Activated T-cell treated with anti-CD3 and anti-CD28 coated beads, Interleukin-2, amount 50 U/mL, for 4 hours (primary cell): ENCODE data around the gene RAB14. TPM values are rescaled to one million over a fixed set of nuclear protein-coding genes. Genes with fewer than 3 reads are reported as not detected.

Experiments
- ATAC-seq, 2 donors: fragments of 200-7000 bp; cut with Tn5 transposase; one replicate each; pipeline ENCODE4 v1.10.0; 2021
- DNase-seq: peaks from one replicate; pipeline ENCODE4 v3.0.0-alpha.2; 2020
- H3K27me3 Mint-ChIP-seq: one replicate; pipeline ENCODE4 v1.8.0; 2021; ENCODE audit warnings: low read depth, mixed read lengths
- H3K36me3 Mint-ChIP-seq: one replicate; pipeline ENCODE4 v1.8.0; 2022; ENCODE audit warnings: mixed read lengths; ENCODE audit not compliant: insufficient read depth
- H3K4me1 Mint-ChIP-seq: one replicate; pipeline ENCODE4 v1.8.0; 2021; ENCODE audit warnings: low read depth, mixed read lengths
- H3K4me3 Mint-ChIP-seq: one replicate; pipeline ENCODE4 v1.8.0; 2021; ENCODE audit warnings: mild to moderate bottlenecking, moderate library complexity, mixed read lengths
- H3K9me3 Mint-ChIP-seq: one replicate; pipeline ENCODE4 v1.8.0; 2021; ENCODE audit warnings: mixed read lengths
- total RNA-seq, 3 donors: library from RNA; stranded (reverse); gene quantifications; one replicate each; pipeline ENCODE4 v1.2.1, GENCODE V29; 2021

RAB14 gene
- total RNA-seq, 3 donors from 2014 or later: 53.9 to 60.5 (median 59.6) TPM

DNA sequence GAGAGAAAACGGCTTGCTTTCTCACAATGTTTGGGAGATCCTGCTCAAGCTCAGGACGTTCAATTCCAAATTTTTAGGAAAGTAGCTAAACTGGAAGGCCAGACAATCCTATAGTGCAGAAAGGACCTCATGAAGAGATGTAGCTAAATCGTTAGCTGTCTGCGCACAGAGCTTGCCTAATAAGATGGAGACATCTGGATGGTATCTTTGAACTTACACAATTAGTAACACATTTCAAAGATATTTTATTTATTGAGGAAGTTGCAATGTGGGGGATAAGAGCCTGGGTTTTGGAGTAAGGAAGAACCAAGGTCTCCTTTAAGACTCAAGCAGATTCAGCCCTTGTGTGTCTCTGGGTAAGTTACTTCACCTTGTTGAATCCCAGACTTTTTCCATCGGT, 28.6 kb upstream of the RAB14 start:
- H3K27me3 Mint-ChIP-seq: no peaks in the 10 kb centered on the region
- ATAC-seq (no peak), DNase-seq (no peak)
- no peaks in the 10 kb centered on the region for H3K9me3 Mint-ChIP-seq
- H3K36me3 Mint-ChIP-seq: peaks cover 8% of the 10 kb centered on the region
- peaks cover 2% of the 10 kb centered on the region for H3K4me1 Mint-ChIP-seq
- H3K4me3 Mint-ChIP-seq: no peak overlapping the region

DNA sequence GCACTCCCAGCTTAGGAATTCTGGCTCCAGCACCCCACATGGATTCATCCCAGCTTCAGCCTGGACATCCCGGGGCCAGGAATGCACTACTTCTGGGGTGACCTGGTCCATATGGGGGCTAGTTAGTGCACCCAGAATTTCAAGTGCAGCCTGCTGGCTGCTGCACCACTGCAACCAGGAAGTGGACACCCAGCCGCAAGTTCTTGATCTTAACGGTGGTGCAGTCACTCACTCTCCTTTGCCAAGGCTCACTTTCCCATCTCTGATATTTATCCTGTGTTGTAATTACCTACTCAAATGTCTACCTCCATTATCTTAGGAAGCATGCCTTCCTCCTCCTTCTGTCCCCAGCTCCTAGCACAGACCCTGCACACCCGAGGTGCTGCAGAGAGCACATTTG, 26.2 kb upstream of the RAB14 start:
- H3K9me3 Mint-ChIP-seq: no peaks in the 10 kb centered on the region
- ATAC-seq (no peak), DNase-seq (no peak)
- no peak overlapping the region for H3K4me3 Mint-ChIP-seq
- H3K4me1 Mint-ChIP-seq: peaks cover 2% of the 10 kb centered on the region
- no peaks in the 10 kb centered on the region for H3K27me3 Mint-ChIP-seq
- peaks cover 8% of the 10 kb centered on the region for H3K36me3 Mint-ChIP-seq

DNA sequence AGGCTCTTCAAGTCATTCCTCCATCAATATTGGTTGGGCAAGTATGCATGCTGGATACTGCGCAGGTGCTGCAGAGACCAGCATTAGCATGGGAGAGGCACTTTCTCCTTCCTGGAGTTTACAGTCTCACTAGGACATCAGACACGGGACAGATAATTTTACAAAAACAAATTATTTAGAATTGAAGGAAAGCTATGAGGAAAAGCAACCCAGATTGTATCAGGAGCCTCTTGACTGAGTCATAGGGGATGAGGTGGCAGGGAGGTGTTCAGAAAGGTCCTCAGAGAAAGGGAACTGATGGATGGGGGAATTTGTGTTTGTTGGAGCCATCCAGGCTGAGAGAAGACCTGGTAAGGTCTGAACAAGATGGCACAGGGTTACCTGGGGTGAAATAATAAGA, 24.5 kb upstream of the RAB14 start:
- Mint-ChIP-seq H3K36me3 (peaks cover 5% of the 10 kb centered on the region), H3K4me3 (no peak overlapping the region), H3K4me1 (peaks cover 2% of the 10 kb centered on the region), H3K27me3 (no peaks in the 10 kb centered on the region), H3K9me3 (no peaks in the 10 kb centered on the region)
- DNase-seq: no peak
- no peak for ATAC-seq

DNA sequence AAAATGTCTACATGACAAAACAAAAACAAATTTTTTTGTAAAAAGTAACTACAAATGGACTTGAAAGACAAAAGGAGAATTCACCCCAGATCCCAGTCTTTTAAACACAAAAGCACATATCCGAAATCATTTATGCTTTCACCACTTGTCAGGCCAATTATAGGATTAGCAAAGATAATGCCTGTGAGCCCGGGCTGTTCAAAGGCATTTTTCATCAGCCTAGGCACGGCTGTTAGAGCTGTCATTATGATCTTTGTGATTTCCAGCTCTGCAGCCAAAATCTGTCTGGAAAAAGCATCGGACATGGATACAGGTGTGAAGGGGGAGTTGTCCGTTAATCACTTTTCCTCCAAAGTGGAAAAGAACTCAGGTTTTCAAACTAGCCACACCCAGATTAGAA, 23.6 kb upstream of the RAB14 start:
- H3K4me3 Mint-ChIP-seq: no peak overlapping the region
- no peaks in the 10 kb centered on the region for H3K9me3 Mint-ChIP-seq
- no peaks in the 10 kb centered on the region for H3K27me3 Mint-ChIP-seq
- DNase-seq (no peak), ATAC-seq (no peak)
- peaks cover 2% of the 10 kb centered on the region for H3K4me1 Mint-ChIP-seq
- peaks cover 2% of the 10 kb centered on the region for H3K36me3 Mint-ChIP-seq

- no peak for DNase-seq
- H3K9me3 Mint-ChIP-seq: no peaks in the 10 kb centered on the region
Measured at GRCh38 chr9:121222524-121223171, 21.0 kb upstream of the RAB14 start.

DNA sequence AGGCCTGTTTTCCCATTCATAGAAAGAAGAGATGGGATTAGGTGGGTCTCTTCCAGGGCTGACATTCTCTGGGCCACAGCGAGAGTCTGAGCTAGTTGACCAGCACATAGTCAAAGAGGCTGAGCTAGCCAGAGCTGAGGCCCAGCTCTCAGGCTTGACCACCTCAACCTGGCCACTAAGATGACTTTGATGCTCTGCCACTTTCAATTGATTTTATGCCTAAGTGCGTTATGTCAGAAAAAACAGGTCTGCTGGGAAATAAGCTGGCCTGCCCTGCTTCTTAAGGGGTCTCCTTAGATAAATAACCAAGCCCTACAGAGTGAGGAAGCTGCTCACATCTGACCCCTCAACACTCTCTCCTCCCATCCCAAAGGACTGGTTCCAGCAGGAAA, 20.0 kb upstream of the RAB14 start:
- no peaks in the 10 kb centered on the region for H3K9me3 Mint-ChIP-seq
- peaks cover 3% of the 10 kb centered on the region for H3K36me3 Mint-ChIP-seq
- no peaks in the 10 kb centered on the region for H3K27me3 Mint-ChIP-seq
- DNase-seq (no peak), ATAC-seq (no peak)
- no peak overlapping the region for H3K4me3 Mint-ChIP-seq
- no peaks in the 10 kb centered on the region for H3K4me1 Mint-ChIP-seq

More at GRCh38 chr9:121222524-121223171, 21.0 kb upstream of the RAB14 start:
- ATAC-seq: no peak
- Mint-ChIP-seq H3K4me1 (no peaks in the 10 kb centered on the region), H3K27me3 (no peaks in the 10 kb centered on the region), H3K4me3 (no peak overlapping the region), H3K36me3 (peaks cover 3% of the 10 kb centered on the region)

DNA sequence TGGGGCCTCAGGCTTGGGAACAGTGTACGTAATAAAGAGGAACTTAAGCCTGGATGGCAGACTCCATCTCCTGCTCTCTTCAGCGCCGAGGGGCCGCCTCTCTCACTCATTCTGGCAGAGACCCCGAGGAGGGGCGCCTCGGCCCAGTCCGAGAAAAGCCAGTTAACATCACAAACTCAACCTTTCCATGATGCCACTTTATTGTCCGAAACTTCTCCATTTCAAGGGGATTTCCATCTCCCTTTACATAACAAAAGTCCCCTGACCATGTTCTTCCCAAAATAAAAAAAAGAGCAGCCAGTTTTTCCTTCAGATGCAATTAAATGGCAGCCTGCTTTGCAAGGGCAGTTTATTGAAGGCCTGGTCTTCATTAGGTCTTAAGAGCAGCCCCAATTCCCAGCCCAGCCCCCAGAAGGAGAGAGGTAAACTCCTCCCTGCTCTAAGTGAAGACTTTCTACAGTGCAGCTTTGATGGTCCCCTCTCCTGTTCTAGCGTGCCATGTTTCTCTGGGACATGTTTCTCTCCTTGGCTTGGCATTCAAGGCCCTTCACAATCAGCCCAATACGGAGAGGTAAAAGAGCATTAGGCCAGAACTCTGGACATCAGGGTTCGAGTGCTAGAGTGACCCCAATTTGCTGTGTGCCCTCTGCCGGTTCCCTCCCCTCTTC, 19.5 kb upstream of the RAB14 start:
- Mint-ChIP-seq H3K36me3 (peaks cover 5% of the 10 kb centered on the region), H3K4me1 (no peaks in the 10 kb centered on the region), H3K9me3 (no peaks in the 10 kb centered on the region), H3K4me3 (no peak overlapping the region), H3K27me3 (no peaks in the 10 kb centered on the region)
- ATAC-seq (no peak), DNase-seq (no peak)

- no peaks in the 10 kb centered on the region for H3K27me3 Mint-ChIP-seq
- ATAC-seq: no peak
Measured at GRCh38 chr9:121219530-121219929, 17.9 kb upstream of the RAB14 start.

DNA sequence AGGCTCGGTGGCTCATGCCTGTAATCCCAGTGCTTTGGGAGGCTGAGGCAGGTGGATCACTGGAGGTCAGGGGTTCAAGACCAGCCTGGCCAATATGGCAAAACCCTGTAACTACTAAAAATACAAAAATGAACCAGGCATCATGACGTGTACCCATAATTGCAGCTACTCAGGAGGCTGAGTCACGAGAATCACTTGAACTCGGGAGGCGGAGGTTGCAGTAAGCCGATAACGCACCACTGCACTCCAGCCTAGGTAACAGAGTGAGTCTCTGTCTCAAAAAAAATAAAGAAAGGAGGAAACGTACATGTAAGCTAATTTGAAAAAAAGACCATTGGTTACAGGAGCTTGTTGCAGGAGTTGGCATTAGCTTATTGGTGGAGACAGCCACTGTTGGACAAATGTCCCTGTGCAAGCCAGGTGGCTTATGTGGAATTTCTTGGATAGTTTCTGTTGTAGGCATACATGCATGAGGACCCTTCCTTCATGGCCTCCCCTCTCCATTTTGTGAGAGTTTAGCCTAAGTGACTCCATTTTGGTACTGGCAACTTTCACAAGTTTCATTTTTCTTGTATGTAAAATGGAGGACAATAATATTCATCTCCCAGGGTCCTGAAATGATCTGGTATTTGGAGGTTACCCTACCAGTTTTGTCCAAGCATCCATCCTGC, 16.8 kb upstream of the RAB14 start:
- no peak for DNase-seq
- Mint-ChIP-seq H3K4me3 (no peak overlapping the region), H3K36me3 (peaks cover 6% of the 10 kb centered on the region), H3K27me3 (no peaks in the 10 kb centered on the region), H3K9me3 (no peaks in the 10 kb centered on the region), H3K4me1 (no peaks in the 10 kb centered on the region)
- ATAC-seq: no peak

More at GRCh38 chr9:121219530-121219929, 17.9 kb upstream of the RAB14 start:
- no peak overlapping the region for H3K4me3 Mint-ChIP-seq
- H3K9me3 Mint-ChIP-seq: no peaks in the 10 kb centered on the region
- no peaks in the 10 kb centered on the region for H3K4me1 Mint-ChIP-seq
- peaks cover 6% of the 10 kb centered on the region for H3K36me3 Mint-ChIP-seq
- DNase-seq: no peak

DNA sequence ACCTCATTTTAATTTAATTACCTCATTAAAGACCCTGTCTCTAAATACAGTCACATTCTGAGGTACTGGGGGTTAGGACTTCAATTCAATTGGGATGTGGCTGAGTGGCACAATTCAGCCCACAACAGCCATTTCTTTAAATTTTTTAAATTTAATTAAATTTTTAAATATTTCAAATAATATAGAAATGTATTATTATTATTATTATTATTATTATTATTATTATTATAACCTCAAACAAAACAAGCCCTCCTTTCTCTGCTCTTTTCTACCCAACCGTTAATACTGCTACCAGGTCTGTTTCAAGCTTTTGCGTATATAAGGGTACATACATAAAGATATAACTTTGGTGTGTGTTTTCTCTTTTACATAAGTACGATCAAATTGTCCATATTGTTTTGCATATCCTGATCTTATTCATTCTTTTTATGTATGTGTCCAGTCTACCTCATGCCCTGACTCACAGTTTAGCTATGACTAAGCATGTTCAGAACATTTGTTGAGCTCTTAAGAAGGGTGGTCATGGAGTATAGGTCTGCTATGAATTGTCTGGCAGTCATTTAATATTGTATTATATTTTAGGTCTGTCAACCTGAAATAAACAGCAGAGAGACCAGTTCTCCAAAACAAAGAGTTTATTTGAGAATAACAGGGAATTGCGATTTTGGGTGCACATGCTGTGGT, 16.1 kb upstream of the RAB14 start:
- ATAC-seq (no peak), DNase-seq (no peak)
- H3K9me3 Mint-ChIP-seq: no peaks in the 10 kb centered on the region
- no peak overlapping the region for H3K4me3 Mint-ChIP-seq
- H3K36me3 Mint-ChIP-seq: peaks cover 6% of the 10 kb centered on the region
- H3K27me3 Mint-ChIP-seq: no peaks in the 10 kb centered on the region
- H3K4me1 Mint-ChIP-seq: peaks cover 5% of the 10 kb centered on the region

- H3K9me3 Mint-ChIP-seq: no peaks in the 10 kb centered on the region
- peaks cover 6% of the 10 kb centered on the region for H3K36me3 Mint-ChIP-seq
- DNase-seq (no peak), ATAC-seq (no peak)
- H3K4me1 Mint-ChIP-seq: peaks cover 5% of the 10 kb centered on the region
- H3K4me3 Mint-ChIP-seq: no peak overlapping the region
- H3K27me3 Mint-ChIP-seq: no peaks in the 10 kb centered on the region
Measured at GRCh38 chr9:121216271-121216805, 14.7 kb upstream of the RAB14 start.

DNA sequence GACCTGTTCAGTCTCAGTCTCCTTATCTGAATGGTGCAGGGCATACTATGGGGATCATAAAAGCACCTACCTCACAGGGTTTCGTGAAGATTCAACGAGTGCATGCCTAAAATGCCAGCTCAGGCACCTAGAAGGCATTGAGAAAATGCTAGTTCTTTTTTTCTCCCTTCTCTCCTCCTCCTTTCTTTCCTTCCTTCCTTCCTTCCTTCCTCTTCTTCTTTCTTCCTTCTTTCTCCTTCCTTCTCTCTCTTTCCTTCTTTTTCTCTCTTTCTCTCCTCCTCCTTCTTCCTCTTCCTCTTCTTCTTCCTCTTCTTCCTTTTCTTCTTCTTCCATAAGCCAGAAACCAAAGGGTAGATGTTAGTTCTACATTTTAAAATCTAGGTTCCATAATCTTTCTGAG, 12.3 kb upstream of the RAB14 start:
- Mint-ChIP-seq H3K36me3 (peaks cover 7% of the 10 kb centered on the region), H3K4me1 (peaks cover 5% of the 10 kb centered on the region), H3K9me3 (no peaks in the 10 kb centered on the region), H3K4me3 (no peak overlapping the region), H3K27me3 (no peaks in the 10 kb centered on the region)
- DNase-seq: no peak
- no peak for ATAC-seq

GRCh38 chr9:121213136-121213806, 11.6 kb upstream of the RAB14 start:
- Mint-ChIP-seq H3K4me3 (no peak overlapping the region), H3K27me3 (no peaks in the 10 kb centered on the region), H3K36me3 (peaks cover 7% of the 10 kb centered on the region), H3K4me1 (peaks cover 6% of the 10 kb centered on the region), H3K9me3 (no peaks in the 10 kb centered on the region)
- peak; percentile 62 for DNase-seq
- peak; percentile 80 to 89 for ATAC-seq

GRCh38 chr9:121210536-121210935, 8.9 kb upstream of the RAB14 start:
- ATAC-seq (no peak), DNase-seq (no peak)
- no peaks in the 10 kb centered on the region for H3K27me3 Mint-ChIP-seq
- H3K4me1 Mint-ChIP-seq: peaks cover 24% of the 10 kb centered on the region
- H3K4me3 Mint-ChIP-seq: no peak overlapping the region
- H3K9me3 Mint-ChIP-seq: no peaks in the 10 kb centered on the region
- H3K36me3 Mint-ChIP-seq: peaks cover 3% of the 10 kb centered on the region
